Kidney epithelial cell (primary cell): ENCODE measurements around the gene ADGRG1. TPM values are rescaled to one million over a fixed set of nuclear protein-coding genes. Genes with fewer than 3 reads are reported as not detected.

ENCODE experiments used
- DNase-seq: peaks from one replicate; pipeline ENCODE4 v3.0.0-alpha.2; 2010; ENCODE audit warnings: low read depth
- H3K27me3 ChIP-seq: 2 replicates; pipeline ENCODE4 v1.6.0; 2011; ENCODE audit warnings: low read length; ENCODE audit not compliant: control insufficient read depth, insufficient read depth
- H3K36me3 ChIP-seq: 2 replicates; pipeline ENCODE4 v1.5.1; 2011; ENCODE audit warnings: low read length; ENCODE audit not compliant: control insufficient read depth, insufficient read depth
- H3K4me3 ChIP-seq: 2 replicates; pipeline ENCODE4 v1.5.1; 2011; ENCODE audit warnings: low read depth, mild to moderate bottlenecking, control low read depth, low read length
- total RNA-seq: library from RNA; depleted of rRNA; stranded (reverse); fragments of >200 nt; gene quantifications from 2 replicates; pipeline ENCODE4 v1.2.3, GENCODE V29; 2015
- TF ChIP-seq, protein P1 (sequence below): IDR thresholded peaks from 2 replicates; pipeline ENCODE4 v1.5.1; 2011; ENCODE audit warnings: mild to moderate bottlenecking, moderate library complexity, low read length, control low read depth, inconsistent platforms; ENCODE audit not compliant: insufficient read depth, poor library complexity, severe bottlenecking

The ADGRG1 gene
- total RNA-seq, 1 donor from 2014 or later = 150 TPM

DNA sequence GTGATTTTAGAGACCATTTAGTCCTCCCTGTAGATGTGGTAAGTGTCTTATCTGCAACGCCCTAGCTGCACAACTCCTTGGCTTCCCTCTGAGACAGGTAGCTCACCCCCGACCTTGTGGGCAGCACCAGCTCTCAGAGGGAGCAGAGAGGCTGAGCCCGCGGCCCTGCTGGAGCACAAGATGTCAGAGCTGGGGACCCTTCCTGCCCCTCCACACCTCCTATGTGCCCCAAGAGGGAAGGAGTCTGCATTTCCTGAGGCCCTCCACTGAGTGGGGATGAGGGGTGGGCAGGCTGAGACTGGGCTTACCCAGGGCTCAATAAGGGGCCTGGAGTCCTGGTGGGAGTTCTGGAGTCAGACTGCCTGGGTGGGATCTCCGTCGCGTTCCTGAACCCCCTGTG, 12.2 kb upstream of the ADGRG1 start:
- TF ChIP-seq, protein P1, sequence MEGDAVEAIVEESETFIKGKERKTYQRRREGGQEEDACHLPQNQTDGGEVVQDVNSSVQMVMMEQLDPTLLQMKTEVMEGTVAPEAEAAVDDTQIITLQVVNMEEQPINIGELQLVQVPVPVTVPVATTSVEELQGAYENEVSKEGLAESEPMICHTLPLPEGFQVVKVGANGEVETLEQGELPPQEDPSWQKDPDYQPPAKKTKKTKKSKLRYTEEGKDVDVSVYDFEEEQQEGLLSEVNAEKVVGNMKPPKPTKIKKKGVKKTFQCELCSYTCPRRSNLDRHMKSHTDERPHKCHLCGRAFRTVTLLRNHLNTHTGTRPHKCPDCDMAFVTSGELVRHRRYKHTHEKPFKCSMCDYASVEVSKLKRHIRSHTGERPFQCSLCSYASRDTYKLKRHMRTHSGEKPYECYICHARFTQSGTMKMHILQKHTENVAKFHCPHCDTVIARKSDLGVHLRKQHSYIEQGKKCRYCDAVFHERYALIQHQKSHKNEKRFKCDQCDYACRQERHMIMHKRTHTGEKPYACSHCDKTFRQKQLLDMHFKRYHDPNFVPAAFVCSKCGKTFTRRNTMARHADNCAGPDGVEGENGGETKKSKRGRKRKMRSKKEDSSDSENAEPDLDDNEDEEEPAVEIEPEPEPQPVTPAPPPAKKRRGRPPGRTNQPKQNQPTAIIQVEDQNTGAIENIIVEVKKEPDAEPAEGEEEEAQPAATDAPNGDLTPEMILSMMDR = no peak
- H3K4me3 ChIP-seq = no peak overlapping the region
- no peaks in the 10 kb centered on the region for H3K36me3 ChIP-seq
- H3K27me3 ChIP-seq = no peaks in the 10 kb centered on the region
- no peak for DNase-seq

DNA sequence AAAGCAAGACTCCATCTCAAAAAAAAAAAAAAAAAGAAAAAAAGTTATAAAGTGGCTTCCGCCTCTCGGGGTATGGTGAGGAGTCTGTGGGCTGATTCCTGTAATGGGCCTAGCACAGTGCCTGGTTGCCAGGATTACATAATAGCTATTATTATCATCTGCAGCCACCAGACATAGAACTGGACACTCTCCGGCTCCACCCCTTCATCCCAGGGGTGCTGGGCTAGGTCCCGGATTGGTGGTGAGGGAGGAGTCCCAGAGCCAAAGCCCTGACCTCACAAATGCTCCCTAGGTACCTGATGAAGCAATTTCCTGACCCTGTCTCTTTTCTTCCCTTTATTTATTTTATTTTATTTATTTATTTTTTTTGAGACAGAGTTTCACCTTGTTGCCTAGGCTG, 11.6 kb upstream of the ADGRG1 start:
- H3K27me3 ChIP-seq = no peaks in the 10 kb centered on the region
- no peak for DNase-seq

DNA sequence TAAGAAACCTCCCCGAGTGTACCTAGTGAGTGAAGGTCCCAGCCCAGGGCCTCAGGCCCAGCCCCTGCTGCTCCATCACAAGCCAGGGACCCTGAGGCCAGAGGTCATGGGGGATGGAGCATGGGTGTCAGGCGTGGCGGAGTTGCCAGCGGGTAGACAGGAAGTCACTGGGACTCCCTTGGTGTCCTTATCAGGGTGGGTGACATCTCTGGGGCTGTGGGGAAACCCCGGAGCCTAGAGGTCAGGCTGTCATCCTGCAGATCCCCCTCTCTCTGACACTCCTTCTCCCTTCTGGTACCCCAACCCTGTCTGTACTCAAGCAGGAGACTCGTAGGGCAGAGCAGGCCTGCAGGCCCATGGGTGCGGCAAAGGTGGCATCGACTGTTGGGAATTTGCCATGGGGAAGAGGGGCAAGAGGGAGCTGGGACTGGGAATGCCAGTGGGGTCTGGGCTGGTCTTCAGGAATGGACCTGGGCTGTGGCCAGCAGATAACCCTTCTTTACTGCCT, 10.8 kb upstream of the ADGRG1 start:
- TF ChIP-seq, protein P1 = no peak
- Histone ChIP-seq H3K36me3 (no peaks in the 10 kb centered on the region), H3K27me3 (no peaks in the 10 kb centered on the region), H3K4me3 (no peak overlapping the region)
- no peak for DNase-seq

More for the DNA sequence above, 11.6 kb upstream of the ADGRG1 start:
- TF ChIP-seq, protein P1 = no peak
- Histone ChIP-seq H3K4me3 (no peak overlapping the region), H3K36me3 (no peaks in the 10 kb centered on the region)

DNA sequence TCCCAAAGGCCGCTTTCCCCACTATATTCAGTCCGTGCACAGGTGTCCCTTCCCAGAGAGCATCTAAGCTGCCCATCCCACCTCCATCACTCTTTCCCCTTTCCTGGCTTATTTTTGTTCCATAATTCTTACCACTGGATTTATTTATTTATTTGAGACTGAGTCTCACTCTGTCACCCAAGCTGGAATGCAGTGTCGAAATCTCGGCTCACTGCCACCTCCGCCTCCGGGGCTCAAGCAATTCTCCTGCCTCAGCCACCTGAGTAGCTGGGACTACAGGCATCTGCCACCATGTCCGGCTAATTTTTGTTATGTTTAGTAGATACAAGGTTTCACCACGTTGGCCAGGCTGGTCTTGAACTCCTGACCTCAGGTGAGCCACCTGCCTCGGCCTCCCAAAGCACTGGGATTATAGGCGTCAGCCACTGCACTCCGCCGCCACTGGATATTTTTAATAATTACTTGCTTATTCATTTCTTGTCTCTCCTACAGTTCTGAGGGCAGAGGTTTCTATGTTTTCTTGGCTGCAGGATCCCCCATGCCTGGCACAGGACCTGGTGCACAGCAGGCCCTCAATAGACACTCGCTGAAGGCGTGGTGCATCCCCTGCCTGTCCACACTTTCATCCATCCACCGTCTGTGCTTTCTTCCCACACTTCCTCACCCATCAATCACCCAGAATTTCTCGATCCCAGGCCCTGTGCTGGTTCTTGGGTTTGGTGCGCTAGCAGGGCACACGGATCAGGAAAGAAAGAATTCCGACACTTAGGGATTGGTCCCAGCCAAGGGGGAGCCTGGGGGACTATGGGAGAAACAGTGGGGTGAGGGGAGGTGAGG, 9.9 kb upstream of the ADGRG1 start:
- TF ChIP-seq, protein P1 = no peak
- Histone ChIP-seq H3K4me3 (no peak overlapping the region), H3K36me3 (no peaks in the 10 kb centered on the region), H3K27me3 (no peaks in the 10 kb centered on the region)
- no peak for DNase-seq

DNA sequence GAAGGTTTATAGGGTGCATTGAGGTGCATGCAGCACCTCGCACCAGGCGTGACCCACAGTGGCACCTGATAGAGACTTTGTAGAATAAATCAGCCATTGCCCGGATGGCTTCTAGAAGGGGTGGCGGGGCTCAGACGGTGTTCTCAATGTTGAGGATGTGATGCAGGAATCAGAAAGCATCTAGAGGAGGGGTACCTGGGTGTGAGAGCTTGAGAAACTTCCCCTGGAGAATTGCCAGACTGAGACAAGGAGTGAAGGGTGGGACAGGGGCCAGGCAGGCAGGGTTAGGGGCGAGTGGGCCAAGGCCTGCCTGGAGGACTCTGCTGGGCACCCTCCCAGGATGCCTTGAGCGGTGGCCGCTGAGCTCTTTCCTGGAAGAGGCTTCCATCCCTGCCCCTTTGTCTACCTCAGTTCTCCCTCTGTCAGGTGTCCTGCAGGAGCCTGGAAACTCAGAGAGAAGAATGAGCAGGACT, 9.3 kb upstream of the ADGRG1 start:
- Histone ChIP-seq H3K27me3 (no peaks in the 10 kb centered on the region), H3K4me3 (no peak overlapping the region), H3K36me3 (no peaks in the 10 kb centered on the region)
- DNase-seq = no peak
- TF ChIP-seq, protein P1 = no peak
